GM12873 (cell line): ENCODE data around the gene FBXO45.

ENCODE experiments used
- CTCF ChIP-seq: IDR thresholded peaks from 2 replicates; pipeline ENCODE4 v1.5.1; 2012; ENCODE audit warnings: low read depth, mild to moderate bottlenecking, moderate library complexity, low read length, control low read depth; ENCODE audit not compliant: insufficient read depth; ENCODE audit errors: missing control alignments

Gene FBXO45

GRCh38 chr3:196568246-196569002 is at the start of gene FBXO45, which contains the start of gene WDR53:
Gene FBXO45 (plus strand): TSS chr3:196568660. CDS start chr3:196568985, 325 bp downstream.
Gene WDR53 (minus strand): TSS chr3:196568554. CDS start chr3:196561475, 7,079 bp downstream.
- no peak for TF ChIP-seq CTCF

- peak; percentile 63 for TF ChIP-seq CTCF
Observed at GRCh38 chr3:196518966-196519717, 49.3 kb upstream of the FBXO45 start.

GRCh38 chr3:196519718-196520082 is 48.8 kb upstream of the FBXO45 start:
- TF ChIP-seq CTCF: no peak

GRCh38 chr3:196523841-196524240 is 44.6 kb upstream of the FBXO45 start:
- TF ChIP-seq CTCF: no peak

GRCh38 chr3:196524527-196524926 is 43.9 kb upstream of the FBXO45 start:
- TF ChIP-seq CTCF: peak; percentile 23

GRCh38 chr3:196525141-196525540 is 43.3 kb upstream of the FBXO45 start:
- no peak for TF ChIP-seq CTCF

GRCh38 chr3:196528639-196529233 is 39.7 kb upstream of the FBXO45 start:
- TF ChIP-seq CTCF: peak; percentile 80
